ENCODE data around the gene GPC5. TPM values are rescaled to one million over a fixed set of nuclear protein-coding genes. Genes with fewer than 3 reads are reported as not detected.

The GPC5 gene
- total RNA-seq, 1 donor from 2014 or later: 0.99 TPM

DNA sequence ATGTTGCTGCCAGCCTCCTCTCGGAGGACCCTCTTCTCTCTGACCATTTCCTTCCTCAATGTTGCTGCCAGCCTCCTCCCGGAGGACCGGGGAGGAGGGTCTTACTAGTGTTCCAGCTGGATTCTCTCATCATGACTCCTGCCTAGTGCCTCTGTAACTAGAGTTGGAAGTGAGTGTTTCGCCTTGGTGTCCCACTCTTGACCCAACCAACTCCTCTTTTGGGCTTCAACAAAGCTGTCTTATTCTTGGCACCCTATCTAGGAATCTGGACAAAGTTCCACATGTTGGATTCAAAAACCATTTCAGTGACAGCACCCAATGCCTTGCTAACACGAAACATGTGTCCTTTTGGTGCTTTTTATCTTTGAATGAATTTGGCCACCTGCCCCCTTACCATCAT, 165.4 kb downstream of the GPC5 start:
- no peak overlapping the region for H3K27ac Mint-ChIP-seq (ENCODE audit: unreplicated experiment)
- H3K4me3 Mint-ChIP-seq (ENCODE audit: unreplicated experiment): no peak overlapping the region
- TF ChIP-seq CTCF (IDR thresholded peaks at IDR 0.05): no peak
- H3K36me3 Mint-ChIP-seq (ENCODE audit: low read depth): no peaks in the 10 kb centered on the region
- H3K9me3 Mint-ChIP-seq (ENCODE audit: low read depth): no peaks in the 10 kb centered on the region
- no peaks in the 10 kb centered on the region for H3K27me3 Mint-ChIP-seq (ENCODE audit: low read depth)
- no peak for DNase-seq (ENCODE audit: low spot score)
- peaks cover 20% of the 10 kb centered on the region for H3K4me1 Mint-ChIP-seq (ENCODE audit: low read depth)

GRCh38 chr13:91564396-91564795, 166.0 kb downstream of the GPC5 start:
- no peak for TF ChIP-seq CTCF (IDR thresholded peaks at IDR 0.05)
- Mint-ChIP-seq H3K27me3 (ENCODE audit: low read depth) (no peaks in the 10 kb centered on the region), H3K9me3 (ENCODE audit: low read depth) (no peaks in the 10 kb centered on the region), H3K4me3 (ENCODE audit: unreplicated experiment) (no peak overlapping the region), H3K27ac (ENCODE audit: unreplicated experiment) (no peak overlapping the region), H3K4me1 (ENCODE audit: low read depth) (peaks cover 22% of the 10 kb centered on the region), H3K36me3 (ENCODE audit: low read depth) (no peaks in the 10 kb centered on the region)
- DNase-seq (ENCODE audit: low spot score): no peak

- no peak for DNase-seq (ENCODE audit: low spot score)
- Mint-ChIP-seq H3K4me3 (ENCODE audit: unreplicated experiment) (no peak overlapping the region), H3K27me3 (ENCODE audit: low read depth) (no peaks in the 10 kb centered on the region), H3K27ac (ENCODE audit: unreplicated experiment) (no peak overlapping the region), H3K4me1 (ENCODE audit: low read depth) (peaks cover 22% of the 10 kb centered on the region), H3K36me3 (ENCODE audit: low read depth) (no peaks in the 10 kb centered on the region), H3K9me3 (ENCODE audit: low read depth) (no peaks in the 10 kb centered on the region)
- no peak for TF ChIP-seq CTCF (IDR thresholded peaks at IDR 0.05)
Measured at GRCh38 chr13:91565296-91565695, 166.9 kb downstream of the GPC5 start.

- H3K27me3 Mint-ChIP-seq (ENCODE audit: low read depth): no peaks in the 10 kb centered on the region
- H3K4me3 Mint-ChIP-seq (ENCODE audit: unreplicated experiment): no peak overlapping the region
- no peaks in the 10 kb centered on the region for H3K9me3 Mint-ChIP-seq (ENCODE audit: low read depth)
- H3K4me1 Mint-ChIP-seq (ENCODE audit: low read depth): peaks cover 27% of the 10 kb centered on the region
- TF ChIP-seq CTCF (IDR thresholded peaks at IDR 0.05): no peak
- no peaks in the 10 kb centered on the region for H3K36me3 Mint-ChIP-seq (ENCODE audit: low read depth)
- peak overlapping the region; percentile 57 for H3K27ac Mint-ChIP-seq (ENCODE audit: unreplicated experiment)
- no peak for DNase-seq (ENCODE audit: low spot score)
Measured at GRCh38 chr13:91567485-91568207, 169.2 kb downstream of the GPC5 start.

DNA sequence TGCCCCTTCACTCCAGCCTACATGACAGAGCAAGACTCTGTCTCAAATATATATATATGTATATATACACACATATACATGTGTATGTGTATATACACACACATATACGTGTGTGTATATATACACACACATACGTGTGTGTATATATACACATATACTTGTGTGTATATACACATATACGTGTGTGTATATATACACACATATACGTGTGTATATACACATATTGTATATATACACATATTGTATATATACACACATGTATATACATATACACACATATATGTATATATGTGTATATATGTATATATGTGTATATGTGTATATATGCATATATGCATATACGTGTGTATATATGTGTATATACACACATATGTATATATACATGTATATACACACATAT, 173.3 kb downstream of the GPC5 start:
- Mint-ChIP-seq H3K36me3 (ENCODE audit: low read depth) (no peaks in the 10 kb centered on the region), H3K27ac (ENCODE audit: unreplicated experiment) (no peak overlapping the region), H3K9me3 (ENCODE audit: low read depth) (no peaks in the 10 kb centered on the region), H3K4me3 (ENCODE audit: unreplicated experiment) (no peak overlapping the region), H3K27me3 (ENCODE audit: low read depth) (no peaks in the 10 kb centered on the region), H3K4me1 (ENCODE audit: low read depth) (peaks cover 40% of the 10 kb centered on the region)
- no peak for TF ChIP-seq CTCF (IDR thresholded peaks at IDR 0.05)
- no peak for DNase-seq (ENCODE audit: low spot score)

All from chondrocyte (in vitro differentiated cells).